AG09309 (cell line): ENCODE measurements around the gene KLHL21.

Source experiments
- DNase-seq: peaks from one replicate; pipeline ENCODE4 v3.0.0-alpha.2; 2010; ENCODE audit warnings: low read depth
- H3K4me3 ChIP-seq: 2 replicates; pipeline ENCODE4 v1.5.1; 2011; ENCODE audit warnings: mild to moderate bottlenecking, low read depth, low read length, moderate library complexity; ENCODE audit not compliant: control insufficient read depth
- TF ChIP-seq, protein P1 (sequence below): IDR thresholded peaks from 2 replicates; pipeline ENCODE4 v1.5.1; 2011; ENCODE audit warnings: mild to moderate bottlenecking, low read depth, low read length, inconsistent platforms; ENCODE audit not compliant: insufficient read depth, control insufficient read depth; ENCODE audit errors: missing control alignments

Gene KLHL21

DNA sequence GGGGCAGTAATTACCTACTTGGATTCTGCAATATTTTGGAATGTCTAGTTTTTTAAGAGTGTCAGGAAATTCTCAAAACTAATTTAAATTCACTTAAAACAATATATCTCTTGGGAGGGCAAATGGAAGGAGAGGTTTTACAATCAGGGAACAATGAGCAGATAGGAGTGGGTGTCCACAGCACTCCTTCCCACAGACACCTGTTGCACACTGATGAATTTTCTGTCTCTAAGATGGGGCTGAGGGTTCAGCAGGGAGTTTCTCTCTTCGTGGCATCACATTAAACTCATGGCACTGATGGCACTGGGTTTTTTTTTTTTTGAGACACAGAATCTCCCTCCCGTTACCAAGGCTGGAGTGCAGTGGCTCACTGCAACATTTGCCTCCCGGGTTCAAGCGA lies 16.4 kb upstream of the KLHL21 start:
- no peak for DNase-seq
- H3K4me3 ChIP-seq, result no peak overlapping the region
- TF ChIP-seq, protein P1, sequence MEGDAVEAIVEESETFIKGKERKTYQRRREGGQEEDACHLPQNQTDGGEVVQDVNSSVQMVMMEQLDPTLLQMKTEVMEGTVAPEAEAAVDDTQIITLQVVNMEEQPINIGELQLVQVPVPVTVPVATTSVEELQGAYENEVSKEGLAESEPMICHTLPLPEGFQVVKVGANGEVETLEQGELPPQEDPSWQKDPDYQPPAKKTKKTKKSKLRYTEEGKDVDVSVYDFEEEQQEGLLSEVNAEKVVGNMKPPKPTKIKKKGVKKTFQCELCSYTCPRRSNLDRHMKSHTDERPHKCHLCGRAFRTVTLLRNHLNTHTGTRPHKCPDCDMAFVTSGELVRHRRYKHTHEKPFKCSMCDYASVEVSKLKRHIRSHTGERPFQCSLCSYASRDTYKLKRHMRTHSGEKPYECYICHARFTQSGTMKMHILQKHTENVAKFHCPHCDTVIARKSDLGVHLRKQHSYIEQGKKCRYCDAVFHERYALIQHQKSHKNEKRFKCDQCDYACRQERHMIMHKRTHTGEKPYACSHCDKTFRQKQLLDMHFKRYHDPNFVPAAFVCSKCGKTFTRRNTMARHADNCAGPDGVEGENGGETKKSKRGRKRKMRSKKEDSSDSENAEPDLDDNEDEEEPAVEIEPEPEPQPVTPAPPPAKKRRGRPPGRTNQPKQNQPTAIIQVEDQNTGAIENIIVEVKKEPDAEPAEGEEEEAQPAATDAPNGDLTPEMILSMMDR, result no peak

DNA sequence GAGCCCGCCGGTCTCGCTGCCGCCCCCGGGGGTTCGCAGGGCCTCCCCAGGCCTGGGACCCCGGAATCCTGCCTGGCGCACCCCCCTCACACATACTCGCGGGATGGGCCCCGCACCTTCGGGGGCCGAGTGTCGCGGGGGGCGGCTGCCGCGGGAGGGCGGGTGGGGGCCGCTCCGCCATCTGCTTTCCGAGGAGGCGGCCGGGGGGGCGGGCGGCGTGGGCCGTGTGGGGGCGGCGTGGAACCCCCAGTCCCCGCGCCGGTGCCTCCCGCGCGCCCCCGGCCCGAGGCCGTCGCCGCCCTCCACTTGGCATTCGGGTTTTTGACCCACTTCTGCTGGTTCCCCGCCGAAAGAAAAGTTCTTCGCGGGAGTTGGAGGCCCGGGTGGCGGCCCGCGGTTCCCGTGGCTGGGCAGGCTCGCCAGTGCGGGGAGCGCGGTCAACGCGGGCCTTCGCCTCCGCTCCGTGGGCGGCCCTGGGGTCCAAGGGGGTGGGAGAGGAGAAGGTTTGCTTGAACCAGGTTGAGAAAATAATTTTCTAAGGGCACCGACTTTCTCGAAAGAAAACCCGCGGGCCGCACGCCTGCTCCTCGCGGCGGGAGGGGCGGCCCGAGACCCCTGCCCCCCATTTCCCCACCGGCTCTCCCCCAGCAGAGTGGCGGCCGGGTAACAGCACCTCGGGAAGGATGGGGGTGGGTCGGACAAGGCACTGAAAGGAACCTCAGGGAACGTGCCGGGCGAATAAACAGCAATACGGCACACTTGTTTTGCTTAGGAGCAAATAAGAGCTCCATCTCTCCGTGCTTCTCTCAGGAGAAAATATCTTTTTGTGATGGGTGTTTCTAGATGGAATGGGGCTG lies 12.5 kb upstream of the KLHL21 start:
- DNase-seq, result no peak
- TF ChIP-seq, protein P1, result no peak
- H3K4me3 ChIP-seq, result peak overlapping the region; percentile 82

DNA sequence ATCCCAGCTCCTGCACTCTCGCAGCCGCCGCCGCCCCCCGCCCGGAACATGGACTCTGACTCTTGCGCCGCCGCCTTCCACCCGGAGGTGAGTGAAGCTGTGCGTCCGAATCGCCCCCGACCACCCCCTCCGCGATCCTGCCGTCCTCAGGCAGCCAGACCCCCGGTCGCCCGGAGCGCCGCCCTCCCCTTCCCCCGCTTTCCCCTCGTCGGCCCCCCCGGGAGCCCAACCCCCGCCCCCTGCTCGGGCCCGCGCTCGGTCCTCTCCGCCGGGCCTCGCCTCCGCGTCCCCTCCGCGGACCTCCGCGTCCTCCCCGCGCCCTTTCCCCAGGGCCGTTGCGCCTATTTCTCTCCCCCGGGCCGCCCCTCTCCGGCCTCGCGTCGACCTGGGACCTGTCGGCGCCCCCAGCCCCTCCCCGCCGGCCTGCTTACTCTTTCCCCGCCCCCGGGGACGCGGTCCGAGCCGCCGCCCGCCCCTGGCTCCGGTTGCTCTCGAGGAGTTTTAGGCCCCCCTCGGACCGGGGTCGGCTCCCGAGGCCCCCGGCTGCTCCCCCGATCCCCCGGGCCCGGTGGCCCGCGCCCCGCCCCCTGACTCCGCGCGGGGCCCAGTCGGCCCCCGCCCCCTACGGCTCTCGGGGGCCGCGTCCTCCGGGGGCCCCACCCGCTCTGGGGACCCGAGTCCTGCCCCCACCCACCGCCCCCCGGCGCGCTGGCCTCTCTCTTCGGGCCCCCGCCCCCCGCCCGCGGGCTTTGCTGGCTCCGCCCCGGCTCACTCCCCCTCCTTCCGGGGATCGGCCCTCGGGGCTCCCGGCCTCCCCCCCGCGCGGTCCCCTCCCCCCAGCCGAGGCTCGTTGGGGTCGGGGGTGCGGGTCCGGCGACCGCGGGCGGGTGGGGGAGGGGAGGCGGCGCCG lies 11.6 kb upstream of the KLHL21 start:
- TF ChIP-seq, protein P1, result no peak
- peak overlapping the region; percentile 82 for H3K4me3 ChIP-seq
- DNase-seq, result no peak

DNA sequence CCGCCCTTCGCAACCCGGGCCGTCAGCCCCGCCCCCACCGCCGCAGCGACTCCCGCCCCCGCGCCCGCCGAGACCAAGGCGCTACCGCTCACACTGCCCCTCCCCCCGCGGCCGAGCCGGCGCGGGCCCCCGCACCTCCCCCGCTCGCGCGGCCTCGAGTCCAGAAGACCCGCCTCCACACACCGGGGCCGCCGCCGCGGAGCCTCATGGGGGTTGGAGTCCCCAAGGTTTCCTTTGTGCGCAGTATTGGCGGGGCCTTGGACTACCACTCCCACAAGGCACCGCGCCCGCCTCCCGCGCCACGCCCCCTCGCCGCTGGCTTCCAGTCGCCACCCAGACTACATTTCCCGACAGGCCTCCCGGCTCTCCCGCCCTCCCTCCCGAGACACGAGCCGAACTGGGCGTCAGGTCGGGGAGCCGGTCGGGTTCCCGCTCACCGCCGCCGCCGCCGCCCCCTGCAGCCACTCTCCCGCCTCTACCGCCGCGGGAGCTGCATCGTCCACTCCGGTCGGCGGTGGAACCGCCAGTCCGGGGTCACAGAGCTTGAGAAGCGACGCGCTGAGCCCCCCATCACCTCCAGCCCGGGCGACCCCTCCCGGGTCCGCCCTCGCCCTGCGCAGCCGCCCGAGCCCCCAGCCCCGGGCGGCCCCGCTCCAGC lies 10.8 kb upstream of the KLHL21 start, which contains the start of gene PHF13:
PHF13 (plus strand) TSS at position 371 of the 658 bp plus-strand sequence. CDS start 336 bp downstream, outside the sequence.
- H3K4me3 ChIP-seq, result peak within 1 kb of the TSS; percentile 82
- TF ChIP-seq, protein P1, result no peak
- peak; percentile 95 for DNase-seq

DNA sequence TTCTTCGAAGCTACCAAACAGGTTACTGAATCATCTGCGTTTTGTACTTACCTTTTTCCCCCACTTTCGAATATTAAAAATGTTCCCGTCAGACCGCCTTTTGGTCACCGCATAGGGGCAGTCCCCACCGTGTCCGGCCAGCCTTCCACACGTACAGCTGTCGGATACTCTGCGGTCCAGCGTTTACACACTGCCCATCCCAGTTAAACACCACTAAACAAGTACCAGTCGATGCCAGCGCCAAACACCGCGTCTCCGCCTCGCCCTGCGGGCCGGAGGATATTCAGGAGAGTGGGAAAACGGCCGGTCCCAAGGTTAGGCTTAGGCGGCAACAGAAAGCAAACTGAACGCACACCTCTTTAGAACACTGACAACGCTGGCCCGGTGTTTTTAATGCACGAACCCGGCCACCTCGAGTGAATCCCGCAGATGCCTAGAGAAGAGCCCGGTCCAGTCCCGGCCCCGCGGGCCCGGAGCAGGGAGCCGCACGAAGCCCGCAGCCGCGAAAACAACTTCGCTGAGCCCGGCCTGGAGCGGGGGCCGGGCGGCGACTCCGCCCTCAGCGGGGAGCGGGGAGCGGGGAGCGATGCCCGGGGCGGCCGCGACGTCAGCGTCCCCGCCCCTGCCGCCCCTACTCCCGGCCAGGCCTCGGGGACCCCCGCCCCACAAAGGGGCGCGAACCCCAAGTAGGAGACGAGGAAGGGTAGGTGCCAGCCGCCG lies 10.1 kb upstream of the KLHL21 start:
- TF ChIP-seq, protein P1, result no peak
- peak overlapping the region; percentile 75 for H3K4me3 ChIP-seq
- no peak for DNase-seq
